ENCODE measurements around the gene HNRNPLL.

Gene HNRNPLL

DNA sequence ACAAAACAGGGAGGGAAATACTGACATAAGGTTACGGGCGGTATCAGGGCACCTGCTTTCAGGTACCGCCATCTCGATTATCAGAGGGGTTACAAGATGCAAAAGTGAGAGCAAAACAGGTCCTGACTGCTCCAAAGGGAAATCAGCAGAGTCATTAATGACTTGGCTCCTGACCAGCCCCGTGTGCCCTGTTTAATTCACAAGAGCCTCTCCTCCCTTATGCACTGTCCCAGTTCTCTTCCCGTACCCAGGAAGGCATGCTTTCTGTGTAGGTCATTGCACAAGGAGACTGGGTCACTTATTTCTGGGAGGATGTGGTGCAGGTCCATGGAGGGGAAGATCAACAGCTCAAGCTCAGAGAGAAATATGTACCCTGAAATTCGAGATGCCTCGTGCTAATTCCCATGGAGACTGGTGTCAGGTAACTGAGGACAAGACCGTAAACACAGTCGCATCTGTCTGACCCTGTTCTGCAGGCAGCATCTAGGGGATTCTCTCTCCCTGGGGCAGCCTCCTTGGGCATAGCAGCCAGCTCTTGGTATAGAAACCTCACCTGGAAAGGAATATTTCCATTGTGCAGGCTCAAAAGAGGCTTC, 79.9 kb downstream of the HNRNPLL start:
- no peak overlapping the region for H3K4me3 ChIP-seq (ENCODE audit: low read depth, low read length)
- no peak for TF ChIP-seq POLR2A (IDR thresholded peaks at IDR 0.05; ENCODE audit: extremely low read depth, insufficient read length)
- TF ChIP-seq MAX (IDR thresholded peaks at IDR 0.05; ENCODE audit: low read depth, low read length) = no peak
- TF ChIP-seq MYC (IDR thresholded peaks at IDR 0.05; ENCODE audit: low read depth, low read length) = no peak
- TF ChIP-seq, protein P1, sequence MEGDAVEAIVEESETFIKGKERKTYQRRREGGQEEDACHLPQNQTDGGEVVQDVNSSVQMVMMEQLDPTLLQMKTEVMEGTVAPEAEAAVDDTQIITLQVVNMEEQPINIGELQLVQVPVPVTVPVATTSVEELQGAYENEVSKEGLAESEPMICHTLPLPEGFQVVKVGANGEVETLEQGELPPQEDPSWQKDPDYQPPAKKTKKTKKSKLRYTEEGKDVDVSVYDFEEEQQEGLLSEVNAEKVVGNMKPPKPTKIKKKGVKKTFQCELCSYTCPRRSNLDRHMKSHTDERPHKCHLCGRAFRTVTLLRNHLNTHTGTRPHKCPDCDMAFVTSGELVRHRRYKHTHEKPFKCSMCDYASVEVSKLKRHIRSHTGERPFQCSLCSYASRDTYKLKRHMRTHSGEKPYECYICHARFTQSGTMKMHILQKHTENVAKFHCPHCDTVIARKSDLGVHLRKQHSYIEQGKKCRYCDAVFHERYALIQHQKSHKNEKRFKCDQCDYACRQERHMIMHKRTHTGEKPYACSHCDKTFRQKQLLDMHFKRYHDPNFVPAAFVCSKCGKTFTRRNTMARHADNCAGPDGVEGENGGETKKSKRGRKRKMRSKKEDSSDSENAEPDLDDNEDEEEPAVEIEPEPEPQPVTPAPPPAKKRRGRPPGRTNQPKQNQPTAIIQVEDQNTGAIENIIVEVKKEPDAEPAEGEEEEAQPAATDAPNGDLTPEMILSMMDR (IDR thresholded peaks at IDR 0.05; ENCODE audit: low read depth, low read length) = no peak
- DNase-seq (ENCODE audit: low read depth) = no peak

GRCh38 chr2:38521835-38522234, 80.9 kb downstream of the HNRNPLL start:
- no peak for DNase-seq (ENCODE audit: low read depth)
- TF ChIP-seq MAX (IDR thresholded peaks at IDR 0.05; ENCODE audit: low read depth, low read length) = no peak
- TF ChIP-seq, protein P1 (IDR thresholded peaks at IDR 0.05; ENCODE audit: low read depth, low read length) = no peak
- no peak for TF ChIP-seq MYC (IDR thresholded peaks at IDR 0.05; ENCODE audit: low read depth, low read length)
- TF ChIP-seq POLR2A (IDR thresholded peaks at IDR 0.05; ENCODE audit: extremely low read depth, insufficient read length) = no peak
- no peak overlapping the region for H3K4me3 ChIP-seq (ENCODE audit: low read depth, low read length)

DNA sequence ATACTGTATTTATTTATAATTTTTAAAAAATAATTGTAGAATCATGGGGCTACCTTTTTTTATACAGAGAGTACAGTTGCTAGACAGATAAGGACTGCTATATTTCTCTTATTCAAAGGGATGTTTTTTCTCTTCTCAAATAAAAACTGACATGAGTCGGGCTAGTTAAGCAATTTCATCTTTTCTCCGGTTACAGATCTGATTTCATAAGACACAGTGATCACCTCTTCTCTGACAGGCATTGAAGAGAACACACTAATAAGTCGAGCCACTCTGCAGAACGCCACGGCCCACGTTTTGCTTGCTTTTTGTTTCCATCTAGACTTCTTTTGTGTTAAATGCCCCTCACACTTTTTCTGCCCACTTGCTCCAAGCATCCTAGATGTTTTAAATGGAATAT, 85.4 kb downstream of the HNRNPLL start:
- TF ChIP-seq MYC (IDR thresholded peaks at IDR 0.05; ENCODE audit: low read depth, low read length) (no peak), MAX (IDR thresholded peaks at IDR 0.05; ENCODE audit: low read depth, low read length) (no peak), POLR2A (IDR thresholded peaks at IDR 0.05; ENCODE audit: extremely low read depth, insufficient read length) (no peak)
- TF ChIP-seq, protein P1 (IDR thresholded peaks at IDR 0.05; ENCODE audit: low read depth, low read length) = no peak
- DNase-seq (ENCODE audit: low read depth) = peak; percentile 34

GRCh38 chr2:38516526-38516925, 86.2 kb downstream of the HNRNPLL start:
- DNase-seq (ENCODE audit: low read depth) = no peak
- no peak overlapping the region for H3K4me3 ChIP-seq (ENCODE audit: low read depth, low read length)
- TF ChIP-seq, protein P1 (IDR thresholded peaks at IDR 0.05; ENCODE audit: low read depth, low read length) = no peak
- TF ChIP-seq MYC (IDR thresholded peaks at IDR 0.05; ENCODE audit: low read depth, low read length) (no peak), MAX (IDR thresholded peaks at IDR 0.05; ENCODE audit: low read depth, low read length) (no peak), POLR2A (IDR thresholded peaks at IDR 0.05; ENCODE audit: extremely low read depth, insufficient read length) (no peak)

More for the DNA sequence above, 85.4 kb downstream of the HNRNPLL start:
- H3K4me3 ChIP-seq (ENCODE audit: low read depth, low read length) = no peak overlapping the region

- DNase-seq (ENCODE audit: low read depth) = no peak
- no peak for TF ChIP-seq MAX (IDR thresholded peaks at IDR 0.05; ENCODE audit: low read depth, low read length)
- TF ChIP-seq, protein P1 (IDR thresholded peaks at IDR 0.05; ENCODE audit: low read depth, low read length) = no peak
- H3K4me3 ChIP-seq (ENCODE audit: low read depth, low read length) = no peak overlapping the region
Measured at GRCh38 chr2:38516122-38516521, 86.6 kb downstream of the HNRNPLL start.

Data from NB4 (cell line).